SK-N-MC (cell line): ENCODE data around the gene CREB5.

ENCODE experiments used
- EZH2 ChIP-seq: fragments of 200-600 bp; sonication (generic); IDR thresholded peaks from one replicate; pipeline ENCODE4 v1.6.1; 2017; ENCODE audit warnings: antibody characterized with exemption
- FOXP2 ChIP-seq: optimal IDR thresholded peaks from 2 replicates; pipeline ENCODE3; 2011; ENCODE audit warnings: mild to moderate bottlenecking, moderate library complexity; ENCODE audit not compliant: insufficient read depth; ENCODE audit errors: extremely low read length, control extremely low read depth
- POLR2AphosphoS5 ChIP-seq: IDR thresholded peaks from 2 replicates; pipeline ENCODE4 v1.6.1; 2012; ENCODE audit warnings: mild to moderate bottlenecking, low read depth, low read length, borderline replicate concordance

- TF ChIP-seq EZH2 (no peak), POLR2AphosphoS5 (no peak), FOXP2 (no peak)
These were observed 241.8 kb downstream of the CREB5 start for GRCh38 chr7:28654110-28654509.
